GM18909 (cell line): ENCODE results near the gene CLCN6.
"Not testable (repeated sequence)": the region's sequence is repeated elsewhere in the genome, so short reads cannot be mapped to it uniquely, and the experiment has no call there.

Experiments used
- ATAC-seq: cut with Tn5 transposase; IDR thresholded peaks from one replicate; pipeline ENCODE4 v1.9.1; 2021; ENCODE audit warnings: mild to moderate bottlenecking; ENCODE audit not compliant: unreplicated experiment, poor library complexity

Gene CLCN6

GRCh38 chr1:11793819-11794218 is 12.2 kb upstream of the CLCN6 start:
- ATAC-seq, result no peak

- ATAC-seq, result no peak
These were observed 11.3 kb upstream of the CLCN6 start for GRCh38 chr1:11794446-11795237.

- ATAC-seq, result no peak
These were observed 10.6 kb upstream of the CLCN6 start for GRCh38 chr1:11795238-11795890.

- ATAC-seq, result no peak
These were observed 9.8 kb upstream of the CLCN6 start for GRCh38 chr1:11796036-11796828.

- ATAC-seq, result no peak
These were observed 8.3 kb upstream of the CLCN6 start for GRCh38 chr1:11797525-11798216.

GRCh38 chr1:11799099-11799498 is 6.9 kb upstream of the CLCN6 start:
- ATAC-seq, result no peak

GRCh38 chr1:11799896-11800295 is 6.1 kb upstream of the CLCN6 start:
- no peak for ATAC-seq

GRCh38 chr1:11800391-11800755 is 5.6 kb upstream of the CLCN6 start:
- no peak for ATAC-seq

GRCh38 chr1:11800756-11801433 is 5.1 kb upstream of the CLCN6 start:
- no peak for ATAC-seq

GRCh38 chr1:11802616-11802972 is 3.4 kb upstream of the CLCN6 start:
- ATAC-seq, result no peak

- no peak for ATAC-seq
These were observed 2.8 kb upstream of the CLCN6 start for GRCh38 chr1:11802973-11803885.

- ATAC-seq, result not testable (repeated sequence)
These were observed 1.9 kb upstream of the CLCN6 start for GRCh38 chr1:11803924-11804665.

- no peak for ATAC-seq
These were observed 1.1 kb upstream of the CLCN6 start for GRCh38 chr1:11804666-11805421.

GRCh38 chr1:11806307-11806936 is 431 bp downstream of the CLCN6 start:
- ATAC-seq, result peak; percentile 40

- no peak for ATAC-seq
These were observed 1.1 kb downstream of the CLCN6 start for GRCh38 chr1:11807133-11807532.

- no peak for ATAC-seq
These were observed 7.0 kb downstream of the CLCN6 start for GRCh38 chr1:11813021-11813420.

- ATAC-seq, result no peak
These were observed 11.2 kb downstream of the CLCN6 start for GRCh38 chr1:11817192-11817591.
